CD4-positive, alpha-beta T cell (primary cell): ENCODE results near the gene TEDC1. TPM values are rescaled to one million over a fixed set of nuclear protein-coding genes. Genes with fewer than 3 reads are reported as not detected.

Experiments used
- ATAC-seq: fragments of 200-7000 bp; cut with Tn5 transposase; one replicate; pipeline ENCODE4 v1.10.0; 2022; ENCODE audit warnings: mild to moderate bottlenecking; ENCODE audit not compliant: poor library complexity
- CTCF ChIA-PET: fragments of 350-600 bp; sonication (Branson Sonifier 250); formaldehyde crosslinking; loops from one replicate; lab custom pipeline; 2021; ENCODE audit warnings: antibody characterized with exemption, inconsistent platforms; lab: Charles Lee
- POLR2A ChIA-PET: fragments of 350-600 bp; sonication (Branson Sonifier 250); formaldehyde crosslinking; loops from one replicate; lab custom pipeline; 2021; ENCODE audit warnings: antibody characterized with exemption, inconsistent platforms; lab: Charles Lee
- DNase-seq, 14 experiments: peaks; one replicate each; pipeline ENCODE4 v3.0.0-alpha.2; 2013 to 2020; ENCODE audit warnings: mixed read lengths in 2 of 14
- H3K27ac ChIP-seq, 2 donors: one replicate each; pipeline versions ENCODE4 v1.5.1 to v1.7.0; 2013; ENCODE audit warnings: low read length in 2 of 2, low read depth in 1 of 2, mild to moderate bottlenecking in 1 of 2
- H3K27me3 ChIP-seq, 2 experiments: 1 replicate in 1 of 2; 2 replicates in 1 of 2; pipeline versions ENCODE4 v1.6.1 to v1.7.0; 2013; ENCODE audit warnings: low read length in 2 of 2, control low read depth in 1 of 2, mild to moderate bottlenecking in 1 of 2, moderate library complexity in 1 of 2; ENCODE audit not compliant: insufficient read depth in 2 of 2, control insufficient read depth in 1 of 2
- H3K36me3 ChIP-seq: one replicate; pipeline ENCODE4 v1.6.1; 2013; ENCODE audit warnings: low read length, control low read depth; ENCODE audit not compliant: insufficient read depth
- H3K4me1 ChIP-seq: one replicate; pipeline ENCODE4 v1.6.1; 2013; ENCODE audit warnings: low read length, control low read depth; ENCODE audit not compliant: insufficient read depth
- H3K4me3 ChIP-seq: one replicate; pipeline ENCODE4 v1.5.1; 2013; ENCODE audit warnings: mild to moderate bottlenecking, low read length, moderate library complexity
- H3K9me3 ChIP-seq, 2 experiments: 1 replicate in 1 of 2; 2 replicates in 1 of 2; pipeline versions ENCODE4 v1.6.1 to v1.7.0; 2013; ENCODE audit warnings: low read length in 2 of 2, mild to moderate bottlenecking in 2 of 2, control low read depth in 1 of 2, moderate library complexity in 1 of 2; ENCODE audit not compliant: control insufficient read depth in 1 of 2, insufficient read depth in 1 of 2
- H3K27ac Mint-ChIP-seq: one replicate; pipeline ENCODE4 v1.8.0; 2020; ENCODE audit warnings: mixed read lengths
- H3K27me3 Mint-ChIP-seq: one replicate; pipeline ENCODE4 v1.8.0; 2021; ENCODE audit warnings: mixed read lengths
- H3K36me3 Mint-ChIP-seq: one replicate; pipeline ENCODE4 v1.8.0; 2021; ENCODE audit warnings: low read depth, mixed read lengths
- H3K4me1 Mint-ChIP-seq: one replicate; pipeline ENCODE4 v1.8.0; 2021; ENCODE audit warnings: low read depth, mixed read lengths
- H3K4me3 Mint-ChIP-seq: one replicate; pipeline ENCODE4 v1.8.0; 2020; ENCODE audit warnings: mild to moderate bottlenecking, mixed read lengths
- H3K9me3 Mint-ChIP-seq: one replicate; pipeline ENCODE4 v1.8.0; 2020; ENCODE audit warnings: mixed read lengths
- intact Hi-C, 2 experiments: fragments of 100-400 bp; cut with DNase I in 1 of 2; cut with micrococcal nuclease in 1 of 2; formaldehyde crosslinking; loops; one replicate each; pipeline versions ENCODE4 v1.15.1 to v1.9.0; 2023 to 2025; cut with DNase I, micrococcal nuclease
- total RNA-seq, 174 experiments: library from RNA in 2 of 174; stranded (reverse) in 2 of 174; gene quantifications; one replicate each; pipeline ENCODE4 v1.2.3 and lab custom pipeline; 2021 to 2026
- TF ChIP-seq, protein P1 (sequence below): fragments of 200-600 bp; IDR thresholded peaks from one replicate; pipeline ENCODE4 v1.8.0; 2022; ENCODE audit warnings: antibody characterized with exemption, mild to moderate bottlenecking

The TEDC1 gene
- total RNA-seq, 2 experiments from 2014 or later: 102 to 108 TPM

DNA sequence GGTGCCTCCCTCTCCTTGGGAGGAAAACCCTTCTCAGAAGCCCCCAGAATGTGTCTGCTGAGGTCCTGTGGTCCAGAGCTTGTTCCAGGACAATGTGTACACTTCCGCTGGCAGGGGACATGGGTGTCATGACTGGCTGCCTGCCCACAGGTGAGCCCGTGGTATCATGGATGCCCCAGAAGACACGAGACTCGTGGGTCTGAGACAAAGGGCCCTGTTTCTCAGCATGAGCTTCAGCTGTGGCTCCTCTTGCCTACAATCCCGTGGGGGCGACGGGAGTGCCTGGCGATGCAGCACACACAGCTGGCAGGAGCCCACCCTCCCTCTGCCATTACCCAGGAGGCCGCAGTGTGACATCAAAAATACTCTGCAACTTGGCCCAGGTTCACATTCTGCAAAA, 42.3 kb downstream of the TEDC1 start:
- H3K27me3 Mint-ChIP-seq: no peaks in the 10 kb centered on the region
- ATAC-seq: no peak
- H3K4me3 Mint-ChIP-seq: no peak overlapping the region
- H3K36me3 Mint-ChIP-seq: no peaks in the 10 kb centered on the region
- Histone ChIP-seq H3K4me1 (peaks cover 25% of the 10 kb centered on the region), H3K9me3 (no peaks in the 10 kb centered on the region), H3K4me3 (no peak overlapping the region), H3K27me3 (peaks cover 0 to 3% of the 10 kb centered on the region in 2 experiments), H3K36me3 (no peaks in the 10 kb centered on the region), H3K27ac (no peak overlapping the region)
- no peak for DNase-seq
- peaks cover 7% of the 10 kb centered on the region for H3K4me1 Mint-ChIP-seq
- intact Hi-C loops: loop anchor here in 1 of 2 experiments (5.0 kb wide), 1 partner anchor 331 kb away; no protein-coding TSS in a partner anchor
- TF ChIP-seq, protein P1, sequence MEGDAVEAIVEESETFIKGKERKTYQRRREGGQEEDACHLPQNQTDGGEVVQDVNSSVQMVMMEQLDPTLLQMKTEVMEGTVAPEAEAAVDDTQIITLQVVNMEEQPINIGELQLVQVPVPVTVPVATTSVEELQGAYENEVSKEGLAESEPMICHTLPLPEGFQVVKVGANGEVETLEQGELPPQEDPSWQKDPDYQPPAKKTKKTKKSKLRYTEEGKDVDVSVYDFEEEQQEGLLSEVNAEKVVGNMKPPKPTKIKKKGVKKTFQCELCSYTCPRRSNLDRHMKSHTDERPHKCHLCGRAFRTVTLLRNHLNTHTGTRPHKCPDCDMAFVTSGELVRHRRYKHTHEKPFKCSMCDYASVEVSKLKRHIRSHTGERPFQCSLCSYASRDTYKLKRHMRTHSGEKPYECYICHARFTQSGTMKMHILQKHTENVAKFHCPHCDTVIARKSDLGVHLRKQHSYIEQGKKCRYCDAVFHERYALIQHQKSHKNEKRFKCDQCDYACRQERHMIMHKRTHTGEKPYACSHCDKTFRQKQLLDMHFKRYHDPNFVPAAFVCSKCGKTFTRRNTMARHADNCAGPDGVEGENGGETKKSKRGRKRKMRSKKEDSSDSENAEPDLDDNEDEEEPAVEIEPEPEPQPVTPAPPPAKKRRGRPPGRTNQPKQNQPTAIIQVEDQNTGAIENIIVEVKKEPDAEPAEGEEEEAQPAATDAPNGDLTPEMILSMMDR: no peak
- H3K27ac Mint-ChIP-seq: no peak overlapping the region
- ChIA-PET CTCF (interaction anchor here (1.5 to 1.8 kb wide), 2 partner anchors 44 to 163 kb away, joined by 4 to 6 read pairs; no protein-coding TSS in a partner anchor), POLR2A (no interaction called here)
- no peaks in the 10 kb centered on the region for H3K9me3 Mint-ChIP-seq

DNA sequence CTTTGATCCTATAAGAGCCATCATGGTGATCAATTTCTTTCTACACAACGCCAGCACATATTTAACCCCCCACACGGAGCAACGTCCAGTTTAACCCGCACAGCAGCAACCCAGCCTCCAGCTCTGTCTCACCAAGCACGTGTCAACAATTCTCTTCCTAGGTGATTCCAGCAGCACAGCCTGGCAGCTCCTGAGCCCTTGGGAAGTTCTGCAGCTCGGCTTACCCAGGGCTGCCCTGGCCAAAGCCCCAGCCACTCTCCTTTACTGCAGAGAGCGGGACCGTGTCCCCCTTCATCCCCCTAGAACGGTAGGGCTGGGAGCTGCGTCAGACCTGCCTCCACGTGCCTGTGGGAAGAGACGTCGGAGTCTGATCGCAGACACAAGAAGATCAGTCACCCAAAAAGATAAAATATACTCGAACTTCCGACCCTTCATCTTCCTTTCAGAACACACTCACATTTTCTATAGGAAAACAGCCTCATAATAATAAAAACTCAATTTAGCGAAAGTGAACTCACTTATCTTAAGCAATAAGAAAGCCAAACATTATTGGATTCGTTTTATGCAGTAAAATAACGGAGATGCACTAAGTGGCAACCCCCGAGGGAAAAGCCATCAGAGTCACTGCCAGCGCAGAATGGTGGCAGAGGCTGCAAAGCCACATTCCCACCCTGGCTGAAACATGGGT, 42.9 kb downstream of the TEDC1 start:
- Histone ChIP-seq H3K9me3 (no peaks in the 10 kb centered on the region), H3K27me3 (peaks cover 0 to 3% of the 10 kb centered on the region in 2 experiments), H3K4me1 (peaks cover 20% of the 10 kb centered on the region), H3K36me3 (no peaks in the 10 kb centered on the region), H3K27ac (no peak overlapping the region), H3K4me3 (no peak overlapping the region)
- intact Hi-C loops: loop anchor here in 1 of 2 experiments (5.0 kb wide), 1 partner anchor 332 kb away; no protein-coding TSS in a partner anchor
- Mint-ChIP-seq H3K27ac (no peak overlapping the region), H3K9me3 (no peaks in the 10 kb centered on the region), H3K4me3 (no peak overlapping the region), H3K27me3 (no peaks in the 10 kb centered on the region), H3K36me3 (no peaks in the 10 kb centered on the region), H3K4me1 (peaks cover 3% of the 10 kb centered on the region)
- POLR2A ChIA-PET: no interaction called here
- ATAC-seq (no peak), DNase-seq (no peak)
- TF ChIP-seq, protein P1: no peak
- CTCF ChIA-PET: interaction anchor here (1.5 to 1.8 kb wide), 2 partner anchors 44 to 163 kb away, joined by 4 to 6 read pairs; no protein-coding TSS in a partner anchor

DNA sequence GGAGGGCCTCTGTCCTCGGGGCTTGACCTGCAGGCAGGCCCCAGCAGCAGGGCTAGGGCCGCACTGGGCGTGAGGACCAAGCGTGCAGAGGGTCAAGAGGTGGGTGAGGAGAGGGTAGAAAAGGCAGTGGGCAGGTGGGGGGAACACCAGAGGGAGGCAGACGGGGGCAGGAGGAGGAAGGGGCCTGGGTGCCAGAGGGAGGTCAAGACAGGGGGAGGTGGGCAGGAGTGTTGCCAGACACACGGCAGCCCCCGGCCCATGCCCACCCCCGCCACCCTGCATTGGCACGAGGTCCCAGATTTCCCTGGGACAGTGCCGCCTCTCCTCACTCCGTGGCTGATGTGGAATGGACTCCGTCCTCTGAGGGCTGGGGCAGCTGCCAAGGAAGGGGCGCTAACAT, 43.5 kb downstream of the TEDC1 start:
- ATAC-seq: no peak
- intact Hi-C loops: loop anchor here in 1 of 2 experiments (5.0 kb wide), 1 partner anchor 332 kb away; no protein-coding TSS in a partner anchor

More for the DNA sequence above, 43.5 kb downstream of the TEDC1 start:
- Histone ChIP-seq H3K27me3 (peaks cover 0 to 3% of the 10 kb centered on the region in 2 experiments), H3K4me3 (no peak overlapping the region), H3K27ac (no peak overlapping the region), H3K4me1 (peaks cover 15% of the 10 kb centered on the region), H3K36me3 (no peaks in the 10 kb centered on the region), H3K9me3 (no peaks in the 10 kb centered on the region)
- ChIA-PET CTCF (no interaction called here), POLR2A (no interaction called here)
- no peak for DNase-seq
- H3K4me1 Mint-ChIP-seq: no peaks in the 10 kb centered on the region
- no peaks in the 10 kb centered on the region for H3K27me3 Mint-ChIP-seq
- H3K4me3 Mint-ChIP-seq: no peak overlapping the region
- TF ChIP-seq, protein P1: no peak
- no peaks in the 10 kb centered on the region for H3K9me3 Mint-ChIP-seq
- H3K36me3 Mint-ChIP-seq: no peaks in the 10 kb centered on the region
- no peak overlapping the region for H3K27ac Mint-ChIP-seq
